HCT116 (cell line): ENCODE results near the gene GNA12. TPM values are rescaled to one million over a fixed set of nuclear protein-coding genes. Genes with fewer than 3 reads are reported as not detected.

Experiments used
- ATAC-seq: fragments of 200-7000 bp; cut with Tn5 transposase; 2 replicates; pipeline ENCODE4 v1.9.1; 2020; ENCODE audit warnings: mild to moderate bottlenecking, moderate library complexity
- BruUV-seq: library from RNA; stranded (reverse); fragments of 400-500 nt; replicated peaks from 2 replicates; lab custom pipeline; 2021; lab: Mats Ljungman, UMichigan
- CTCF ChIA-PET: fragments of 300-600 bp; sonication (Branson Sonifier 250); formaldehyde crosslinking; loops from one replicate; lab custom pipeline; 2021; ENCODE audit warnings: antibody characterized with exemption; lab: Charles Lee
- POLR2A ChIA-PET: fragments of 300-600, 350-600 bp; sonication (Branson Sonifier 250); formaldehyde crosslinking; loops from one replicate; lab custom pipeline; 2021; ENCODE audit warnings: antibody characterized with exemption; lab: Charles Lee
- RAD21 ChIA-PET, 2 experiments: fragments of 300-600 bp; sonication (Branson Sonifier 250); formaldehyde crosslinking; loops; one replicate each; lab custom pipeline; 2023; ENCODE audit warnings: low total read pairs in 2 of 2; ENCODE audit not compliant: uncharacterized antibody in 2 of 2, unreplicated experiment in 2 of 2, low non-redundant PET in 1 of 2; lab: Charles Lee
- DNase-seq: peaks from one replicate; pipeline ENCODE4 v3.0.0-alpha.2; 2010; ENCODE audit warnings: low read depth, low spot score
- H2AFZ ChIP-seq: fragments of 200-600 bp; shearing (Covaris generic), sonication (generic); 2 replicates; pipeline ENCODE4 v1.6.1; 2017; ENCODE audit warnings: low read depth, mixed run types, mixed read lengths, antibody characterized with exemption, low read length; ENCODE audit not compliant: poor library complexity, severe bottlenecking
- H3K27ac ChIP-seq: 2 replicates; pipeline ENCODE4 v1.5.1; 2012; ENCODE audit warnings: low read depth, low read length
- H3K27me3 ChIP-seq: fragments of 200-600 bp; sonication (generic); 2 replicates; pipeline ENCODE4 v1.6.1; 2016; ENCODE audit warnings: mixed run types, low read length, mixed read lengths; ENCODE audit not compliant: insufficient read depth
- H3K36me3 ChIP-seq, 2 experiments: fragments of 200-500 bp in 1 of 2; fragments of 200-600 bp in 1 of 2; sonication (Bioruptor generic) in 1 of 2; sonication (generic) in 1 of 2; 2 replicates each; pipeline versions ENCODE4 v1.5.1 to v1.6.1; 2014 to 2016; ENCODE audit warnings: low read length in 2 of 2, inconsistent platforms in 1 of 2, mixed read lengths in 1 of 2, mixed run types in 1 of 2; ENCODE audit not compliant: insufficient read depth in 2 of 2, control insufficient read depth in 1 of 2
- H3K4me1 ChIP-seq, 2 experiments: fragments of 200-600 bp in 1 of 2; sonication (generic) in 1 of 2; 2 replicates each; pipeline versions ENCODE4 v1.5.1 to v1.6.1; 2012 to 2017; ENCODE audit warnings: low read length in 2 of 2, inconsistent platforms in 1 of 2, mild to moderate bottlenecking in 1 of 2, mixed read lengths in 1 of 2, mixed run types in 1 of 2, moderate library complexity in 1 of 2; ENCODE audit not compliant: insufficient read depth in 2 of 2, control insufficient read depth in 1 of 2
- H3K4me2 ChIP-seq: fragments of 200-600 bp; sonication (generic); 2 replicates; pipeline ENCODE4 v1.6.1; 2017; ENCODE audit warnings: mixed run types, low read length, mixed read lengths
- H3K4me3 ChIP-seq, 2 experiments: fragments of 200-600 bp in 1 of 2; sonication (generic) in 1 of 2; replicated peaks in 1 of 2; 2 replicates each; pipeline ENCODE4 v1.5.1; 2011 to 2016; ENCODE audit warnings: low read length in 2 of 2, control low read depth in 1 of 2, low read depth in 1 of 2, mild to moderate bottlenecking in 1 of 2, mixed read lengths in 1 of 2, mixed run types in 1 of 2
- H3K79me2 ChIP-seq: fragments of 200-600 bp; sonication (generic); 2 replicates; pipeline ENCODE4 v1.6.1; 2017; ENCODE audit warnings: mild to moderate bottlenecking, mixed run types, low read length, moderate library complexity, mixed read lengths; ENCODE audit not compliant: insufficient read depth
- H3K9ac ChIP-seq: fragments of 200-600 bp; sonication (generic); 2 replicates; pipeline ENCODE4 v1.6.1; 2016; ENCODE audit warnings: low read length, mixed read lengths
- H3K9me2 ChIP-seq: fragments of 200-600 bp; sonication (generic), shearing (Covaris generic); 2 replicates; pipeline ENCODE4 v1.6.1; 2017; ENCODE audit warnings: mixed run types, mild to moderate bottlenecking, moderate library complexity; ENCODE audit not compliant: insufficient read depth
- H3K9me3 ChIP-seq, 2 experiments: fragments of 200-500 bp in 1 of 2; fragments of 200-600 bp in 1 of 2; sonication (Bioruptor generic) in 1 of 2; sonication (generic) in 1 of 2; 2 replicates each; pipeline ENCODE4 v1.6.1; 2014 to 2017; ENCODE audit warnings: low read length in 2 of 2, mixed read lengths in 2 of 2, inconsistent platforms in 1 of 2, low read depth in 1 of 2, mild to moderate bottlenecking in 1 of 2, mixed run types in 1 of 2, moderate library complexity in 1 of 2; ENCODE audit not compliant: control insufficient read depth in 1 of 2, insufficient read depth in 1 of 2
- H4K20me1 ChIP-seq: fragments of 200-600 bp; sonication (generic), shearing (Covaris generic); 2 replicates; pipeline ENCODE4 v1.6.1; 2017; ENCODE audit warnings: mixed run types, mild to moderate bottlenecking, moderate library complexity; ENCODE audit not compliant: insufficient read depth
- CBX3 ChIP-seq: IDR thresholded peaks from 2 replicates; pipeline ENCODE4 v1.6.1; 2012; ENCODE audit warnings: low read depth
- CEBPB ChIP-seq: IDR thresholded peaks from 2 replicates; pipeline ENCODE4 v1.6.1; 2012; ENCODE audit warnings: low read depth
- EZH2 ChIP-seq: fragments of 200-600 bp; sonication (generic); IDR thresholded peaks from 2 replicates; pipeline ENCODE4 v1.6.1; 2017; ENCODE audit warnings: antibody characterized with exemption, mixed run types
- EZH2phosphoT487 ChIP-seq: fragments of 200-600 bp; IDR thresholded peaks from 2 replicates; pipeline ENCODE4 v1.6.1; 2018; ENCODE audit warnings: antibody characterized with exemption, borderline replicate concordance
- FOSL1 ChIP-seq: IDR thresholded peaks from 2 replicates; pipeline ENCODE4 v1.6.1; 2012; ENCODE audit warnings: low read depth
- JUND ChIP-seq: IDR thresholded peaks from 2 replicates; pipeline ENCODE4 v1.6.1; 2012
- RAD21 ChIP-seq: IDR thresholded peaks from 2 replicates; pipeline ENCODE4 v1.6.1; 2012; ENCODE audit warnings: low read depth, mild to moderate bottlenecking
- SIN3A ChIP-seq: IDR thresholded peaks from 2 replicates; pipeline ENCODE4 v1.6.1; 2012; ENCODE audit warnings: low read depth
- SRF ChIP-seq: IDR thresholded peaks from 2 replicates; pipeline ENCODE4 v1.6.1; 2012; ENCODE audit warnings: low read depth
- TCF7L2 ChIP-seq: IDR thresholded peaks from 2 replicates; pipeline ENCODE4 v1.7.0; 2011; ENCODE audit warnings: borderline replicate concordance, inconsistent platforms; ENCODE audit not compliant: insufficient read depth, insufficient read length; ENCODE audit errors: extremely low read depth
- ZFX ChIP-seq: fragments of 450-650 bp; IDR thresholded peaks from 2 replicates; pipeline ENCODE4 v1.6.1; 2017
- ZNF274 ChIP-seq: fragments of 200-500 bp; sonication (Bioruptor generic); IDR thresholded peaks from 2 replicates; pipeline ENCODE4 v1.6.1; 2014; ENCODE audit warnings: mild to moderate bottlenecking, low read depth, low read length, inconsistent platforms
- intact Hi-C: fragments of 100-400 bp; cut with micrococcal nuclease; formaldehyde crosslinking; loops from 2 replicates; pipeline ENCODE4 v1.10.0; 2022
- total RNA-seq: library from RNA; stranded (reverse); gene quantifications from one replicate; pipeline ENCODE4 v1.2.1, GENCODE V29; 2021; ENCODE audit not compliant: unreplicated experiment
- TF ChIP-seq, protein P1 (sequence below): IDR thresholded peaks from 2 replicates; pipeline ENCODE4 v1.6.1; 2012
- TF ChIP-seq, protein P2 (sequence below): IDR thresholded peaks from 2 replicates; pipeline ENCODE4 v1.6.1; 2012; ENCODE audit warnings: low read depth
- TF ChIP-seq, protein P3 (sequence below): IDR thresholded peaks from 2 replicates; pipeline ENCODE4 v1.6.1; 2011; ENCODE audit warnings: mild to moderate bottlenecking, low read length, moderate library complexity; ENCODE audit not compliant: insufficient replicate concordance; ENCODE audit errors: extremely low read depth

The GNA12 gene
- total RNA-seq, 1 experiment from 2014 or later, result 32.6 TPM

DNA sequence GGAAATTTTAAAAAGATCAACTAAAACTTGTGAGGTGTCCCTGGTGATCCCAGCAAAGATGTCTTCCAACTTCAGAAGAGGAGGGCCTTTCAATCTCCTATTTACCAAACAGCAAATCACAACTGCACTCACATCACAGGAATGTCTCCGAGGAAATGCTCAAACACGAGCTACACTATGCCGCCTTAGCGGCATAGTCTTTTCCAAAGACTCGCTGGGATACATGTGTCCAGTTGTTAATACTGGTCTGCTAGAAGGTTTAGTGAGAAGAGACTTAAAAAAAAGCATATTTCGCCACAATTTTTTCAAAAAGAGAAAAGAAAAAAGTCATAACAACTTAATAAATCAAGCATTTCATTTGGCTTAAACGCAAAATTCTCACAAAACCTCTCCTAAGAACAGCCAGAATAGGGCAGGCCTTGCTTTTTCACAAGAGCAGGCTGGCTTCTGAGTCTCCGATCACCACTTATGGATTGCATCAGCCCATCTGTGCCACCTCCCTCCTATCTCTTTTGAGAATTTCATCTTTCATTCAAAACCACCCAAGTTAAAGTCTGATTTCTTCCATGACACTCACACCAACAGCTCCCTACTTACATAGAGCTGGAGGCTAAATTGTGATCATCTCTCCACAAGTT is 66.1 kb downstream of the GNA12 start:
- TF ChIP-seq EZH2 (no peak), CBX3 (no peak), CEBPB (no peak), ZNF274 (no peak)
- TF ChIP-seq, protein P1, sequence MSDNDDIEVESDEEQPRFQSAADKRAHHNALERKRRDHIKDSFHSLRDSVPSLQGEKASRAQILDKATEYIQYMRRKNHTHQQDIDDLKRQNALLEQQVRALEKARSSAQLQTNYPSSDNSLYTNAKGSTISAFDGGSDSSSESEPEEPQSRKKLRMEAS, result no peak
- ATAC-seq, result no peak
- ChIA-PET RAD21 (no interaction called here), CTCF (interaction anchor here (1.0 to 1.5 kb wide), 2 partner anchors 17 to 309 kb away, joined by 3 to 6 read pairs; no protein-coding TSS in a partner anchor), POLR2A (interaction anchor here (0.8 kb wide), 1 partner anchor 26 kb away, joined by 3 read pairs; no protein-coding TSS in a partner anchor)
- Histone ChIP-seq H3K36me3 (no peaks in the 10 kb centered on the region), H3K4me1 (no peaks in the 10 kb centered on the region; a peak in 1 of 4 replicates), H3K9me2 (no peaks in the 10 kb centered on the region), H3K27ac (no peak overlapping the region), H3K4me3 (no peak overlapping the region), H4K20me1 (0 out of 2 replicates have a peak, but pooled peaks cover 3% of the 10 kb centered on the region), H3K27me3 (no peaks in the 10 kb centered on the region), H3K4me2 (no peak overlapping the region), H2AFZ (no peak overlapping the region), H3K79me2 (no peaks in the 10 kb centered on the region), H3K9ac (no peak overlapping the region), H3K9me3 (no peaks in the 10 kb centered on the region)
- DNase-seq, result no peak
- intact Hi-C loops, result no loop called here
- no TSS peak for BruUV-seq

DNA sequence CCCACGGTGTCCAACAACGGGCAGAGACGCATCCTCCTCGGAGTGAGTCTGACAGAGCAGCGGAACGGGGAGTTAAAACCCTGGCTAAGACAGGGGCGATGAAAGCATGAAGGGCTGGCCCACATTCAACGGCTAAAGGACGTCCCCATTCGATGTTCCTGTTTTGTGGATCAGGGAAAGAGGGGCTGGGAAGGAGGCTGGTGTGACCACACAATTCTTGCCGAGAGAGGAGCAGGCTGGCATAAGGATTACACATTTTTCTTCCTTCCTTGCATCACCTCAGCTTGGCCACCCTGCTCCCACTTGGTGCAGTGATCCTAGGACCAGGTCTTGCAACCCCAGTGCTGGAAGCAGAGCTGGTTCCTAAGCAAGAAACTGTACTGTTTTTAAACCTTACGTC is 67.7 kb downstream of the GNA12 start:
- no peaks in the 10 kb centered on the region for H3K79me2 ChIP-seq
- H3K9me2 ChIP-seq, result no peaks in the 10 kb centered on the region
- H3K4me3 ChIP-seq, result no peak overlapping the region
- no peak overlapping the region for H3K4me2 ChIP-seq
- H3K27me3 ChIP-seq, result no peaks in the 10 kb centered on the region
- CTCF ChIA-PET, result no interaction called here
- H2AFZ ChIP-seq, result no peak overlapping the region
- DNase-seq (no peak), ATAC-seq (no peak)
- RAD21 ChIA-PET, result no interaction called here
- H3K4me1 ChIP-seq, result no peaks in the 10 kb centered on the region; a peak in 1 of 4 replicates
- no peaks in the 10 kb centered on the region for H3K9me3 ChIP-seq
- intact Hi-C loops, result no loop called here
- H3K27ac ChIP-seq, result no peak overlapping the region
- 0 out of 2 replicates have a peak, but pooled peaks cover 3% of the 10 kb centered on the region for H4K20me1 ChIP-seq
- peaks cover 0 to 3% of the 10 kb centered on the region in 2 experiments; a peak in 1 of 4 replicates for H3K36me3 ChIP-seq
- POLR2A ChIA-PET, result no interaction called here
- H3K9ac ChIP-seq, result no peak overlapping the region
- no TSS peak for BruUV-seq
- no peak for TF ChIP-seq ZNF274
- TF ChIP-seq SRF, result no peak
- TF ChIP-seq CBX3, result no peak
- TF ChIP-seq TCF7L2, result no peak
- no peak for TF ChIP-seq CEBPB
- TF ChIP-seq SIN3A, result no peak
- TF ChIP-seq JUND, result no peak
- TF ChIP-seq EZH2phosphoT487, result no peak
- no peak for TF ChIP-seq RAD21
- TF ChIP-seq, protein P2, sequence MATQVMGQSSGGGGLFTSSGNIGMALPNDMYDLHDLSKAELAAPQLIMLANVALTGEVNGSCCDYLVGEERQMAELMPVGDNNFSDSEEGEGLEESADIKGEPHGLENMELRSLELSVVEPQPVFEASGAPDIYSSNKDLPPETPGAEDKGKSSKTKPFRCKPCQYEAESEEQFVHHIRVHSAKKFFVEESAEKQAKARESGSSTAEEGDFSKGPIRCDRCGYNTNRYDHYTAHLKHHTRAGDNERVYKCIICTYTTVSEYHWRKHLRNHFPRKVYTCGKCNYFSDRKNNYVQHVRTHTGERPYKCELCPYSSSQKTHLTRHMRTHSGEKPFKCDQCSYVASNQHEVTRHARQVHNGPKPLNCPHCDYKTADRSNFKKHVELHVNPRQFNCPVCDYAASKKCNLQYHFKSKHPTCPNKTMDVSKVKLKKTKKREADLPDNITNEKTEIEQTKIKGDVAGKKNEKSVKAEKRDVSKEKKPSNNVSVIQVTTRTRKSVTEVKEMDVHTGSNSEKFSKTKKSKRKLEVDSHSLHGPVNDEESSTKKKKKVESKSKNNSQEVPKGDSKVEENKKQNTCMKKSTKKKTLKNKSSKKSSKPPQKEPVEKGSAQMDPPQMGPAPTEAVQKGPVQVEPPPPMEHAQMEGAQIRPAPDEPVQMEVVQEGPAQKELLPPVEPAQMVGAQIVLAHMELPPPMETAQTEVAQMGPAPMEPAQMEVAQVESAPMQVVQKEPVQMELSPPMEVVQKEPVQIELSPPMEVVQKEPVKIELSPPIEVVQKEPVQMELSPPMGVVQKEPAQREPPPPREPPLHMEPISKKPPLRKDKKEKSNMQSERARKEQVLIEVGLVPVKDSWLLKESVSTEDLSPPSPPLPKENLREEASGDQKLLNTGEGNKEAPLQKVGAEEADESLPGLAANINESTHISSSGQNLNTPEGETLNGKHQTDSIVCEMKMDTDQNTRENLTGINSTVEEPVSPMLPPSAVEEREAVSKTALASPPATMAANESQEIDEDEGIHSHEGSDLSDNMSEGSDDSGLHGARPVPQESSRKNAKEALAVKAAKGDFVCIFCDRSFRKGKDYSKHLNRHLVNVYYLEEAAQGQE, result no peak
- no peak for TF ChIP-seq ZFX
- TF ChIP-seq, protein P3, sequence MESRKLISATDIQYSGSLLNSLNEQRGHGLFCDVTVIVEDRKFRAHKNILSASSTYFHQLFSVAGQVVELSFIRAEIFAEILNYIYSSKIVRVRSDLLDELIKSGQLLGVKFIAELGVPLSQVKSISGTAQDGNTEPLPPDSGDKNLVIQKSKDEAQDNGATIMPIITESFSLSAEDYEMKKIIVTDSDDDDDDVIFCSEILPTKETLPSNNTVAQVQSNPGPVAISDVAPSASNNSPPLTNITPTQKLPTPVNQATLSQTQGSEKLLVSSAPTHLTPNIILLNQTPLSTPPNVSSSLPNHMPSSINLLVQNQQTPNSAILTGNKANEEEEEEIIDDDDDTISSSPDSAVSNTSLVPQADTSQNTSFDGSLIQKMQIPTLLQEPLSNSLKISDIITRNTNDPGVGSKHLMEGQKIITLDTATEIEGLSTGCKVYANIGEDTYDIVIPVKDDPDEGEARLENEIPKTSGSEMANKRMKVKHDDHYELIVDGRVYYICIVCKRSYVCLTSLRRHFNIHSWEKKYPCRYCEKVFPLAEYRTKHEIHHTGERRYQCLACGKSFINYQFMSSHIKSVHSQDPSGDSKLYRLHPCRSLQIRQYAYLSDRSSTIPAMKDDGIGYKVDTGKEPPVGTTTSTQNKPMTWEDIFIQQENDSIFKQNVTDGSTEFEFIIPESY, result no peak
- no peak for TF ChIP-seq FOSL1
